ENCODE measurements around the gene PLCB4.
"Not testable (repeated sequence)": the region's sequence is repeated elsewhere in the genome, so short reads cannot be mapped to it uniquely, and the experiment has no call there.

The PLCB4 gene

GRCh38 chr20:9145142-9145541 is 76.3 kb downstream of the PLCB4 start:
- no peak for DNase-seq

DNA sequence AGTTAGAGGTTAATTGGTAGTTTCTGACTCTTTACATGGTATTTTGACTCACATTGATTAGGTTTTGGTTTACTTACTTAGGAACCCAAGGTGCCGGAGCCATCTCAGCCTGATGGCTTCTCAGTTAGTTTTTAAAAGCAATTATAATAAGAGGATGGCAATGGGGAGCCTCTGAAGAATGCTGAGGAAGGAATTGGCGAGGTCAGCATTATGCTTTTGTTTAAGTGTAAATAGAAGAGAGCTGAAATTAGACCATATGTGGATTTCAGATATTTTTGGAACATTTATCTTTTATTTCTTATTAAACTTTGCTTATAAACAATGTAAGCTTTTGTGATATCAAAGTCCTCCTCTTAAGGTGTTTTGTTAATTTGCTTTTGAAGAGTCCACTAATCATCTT is 77.8 kb downstream of the PLCB4 start:
- no peak for DNase-seq

- DNase-seq: no peak
Measured at GRCh38 chr20:9147547-9148024, 78.7 kb downstream of the PLCB4 start.

DNA sequence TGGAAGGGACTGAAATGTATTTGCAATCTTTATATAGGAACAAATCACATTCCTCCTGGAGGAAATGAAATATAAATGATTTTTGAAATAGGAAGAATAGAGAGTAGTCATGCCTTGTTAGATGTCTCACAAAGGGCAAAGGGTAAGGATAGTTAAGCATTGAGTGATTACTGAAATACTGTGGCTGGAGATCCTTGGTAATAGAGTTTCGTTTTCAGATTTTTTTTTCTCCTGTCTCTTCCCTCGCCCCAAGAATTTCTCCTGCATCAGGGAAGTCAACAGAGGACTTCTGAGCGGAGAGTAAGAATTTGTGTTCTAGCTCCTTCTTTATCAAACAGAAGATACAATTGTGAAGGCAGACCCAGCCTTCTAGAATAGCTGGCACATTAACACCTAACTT is 79.4 kb downstream of the PLCB4 start:
- no peak for DNase-seq

DNA sequence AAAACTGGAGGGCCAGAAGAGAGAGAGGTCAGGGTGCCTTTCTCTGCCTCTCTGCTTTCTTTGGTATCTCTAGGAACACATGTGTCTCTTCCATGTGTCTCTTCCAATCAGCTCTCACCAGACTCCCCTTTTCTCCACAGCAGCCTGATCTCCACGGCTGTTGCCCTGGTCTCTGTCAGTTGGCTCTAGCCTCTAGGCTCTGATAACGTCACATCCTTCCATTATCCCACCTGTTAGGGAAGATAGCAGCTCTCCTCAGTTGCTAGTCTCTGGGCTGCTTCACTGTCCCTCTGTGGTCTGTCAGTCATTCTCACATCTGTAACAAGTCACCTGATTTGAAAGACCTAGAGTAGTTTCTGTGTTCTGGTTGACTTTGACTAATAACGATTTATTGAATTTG is 80.2 kb downstream of the PLCB4 start:
- no peak for DNase-seq

- DNase-seq: no peak
Measured at GRCh38 chr20:9149796-9150195, 80.9 kb downstream of the PLCB4 start.

DNA sequence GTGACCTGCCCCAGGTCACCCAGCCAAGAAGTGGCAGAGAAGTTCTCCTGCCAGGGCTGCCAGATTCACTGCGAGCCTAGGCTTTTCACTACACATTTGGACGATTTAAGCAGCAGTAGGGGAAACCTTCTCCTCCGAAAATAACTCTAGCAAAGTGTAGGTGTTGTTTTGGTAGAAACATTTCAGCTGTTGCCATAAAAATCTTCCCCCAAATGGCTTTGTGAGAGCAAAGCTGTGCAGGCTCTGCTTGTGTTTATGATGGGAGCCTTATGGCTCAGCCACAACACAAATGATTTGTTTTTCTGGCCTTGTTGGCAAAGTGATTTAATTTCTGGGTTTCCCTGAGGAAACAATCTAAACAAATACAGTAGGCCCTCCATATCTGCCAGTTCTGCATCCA is 81.8 kb downstream of the PLCB4 start:
- no peak for DNase-seq

DNA sequence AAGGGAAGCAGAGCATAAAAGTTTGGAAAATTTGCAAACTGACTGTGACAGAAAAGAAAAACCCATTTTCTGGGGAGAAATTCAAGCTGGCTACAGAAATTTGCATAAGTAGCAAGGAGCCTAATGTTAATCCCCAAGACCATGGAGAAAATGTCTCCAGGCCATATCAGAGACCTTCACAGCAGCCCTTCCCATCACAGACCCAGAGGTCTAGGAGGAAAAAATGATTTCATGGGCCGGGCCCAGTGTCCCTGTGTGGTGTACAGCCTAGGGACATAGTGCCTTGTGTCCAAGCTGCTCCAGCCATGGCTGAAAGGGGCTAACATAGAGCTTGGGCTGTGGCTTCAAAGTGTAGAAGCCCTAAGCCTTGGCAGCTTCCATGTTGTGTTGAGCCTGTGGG is 83.3 kb downstream of the PLCB4 start:
- DNase-seq: not testable (repeated sequence)

GRCh38 chr20:9154464-9155024 is 85.7 kb downstream of the PLCB4 start:
- DNase-seq: no peak

DNA sequence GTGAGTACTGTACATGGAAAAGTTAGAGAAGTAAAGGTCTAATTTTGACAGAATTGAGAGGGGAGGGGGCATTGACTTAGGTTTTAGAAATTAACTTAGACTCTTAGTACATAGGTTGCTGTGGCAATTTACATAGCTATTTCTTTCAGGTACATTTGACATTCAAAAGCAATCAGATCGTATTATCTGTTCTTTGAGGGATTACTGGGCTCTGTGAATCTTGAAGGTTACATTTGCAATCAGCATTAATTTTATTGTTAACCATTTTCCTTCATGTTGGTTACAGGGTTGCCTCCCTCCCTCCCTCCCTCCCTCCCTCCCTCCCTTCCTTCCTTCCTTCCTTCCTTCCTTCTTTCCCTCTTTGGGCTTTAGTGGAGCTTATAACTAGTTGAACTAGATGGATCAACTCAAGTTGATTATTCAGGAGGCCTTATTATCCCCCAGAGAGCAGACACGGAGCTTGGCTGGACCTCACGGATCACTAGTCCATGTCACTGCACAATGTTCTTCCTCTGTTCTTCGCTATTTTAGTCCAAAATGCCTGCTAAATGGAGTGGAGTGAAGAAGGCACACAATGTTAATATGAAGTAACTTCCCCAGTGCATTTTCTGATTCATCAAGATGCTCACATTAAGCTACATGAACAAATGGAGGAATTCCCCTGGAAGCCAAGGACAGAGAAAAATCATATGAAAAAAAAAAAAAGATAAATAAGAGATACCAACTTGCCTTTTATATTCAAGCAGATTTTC is 87.8 kb downstream of the PLCB4 start:
- DNase-seq: no peak

GRCh38 chr20:9160331-9160730 is 91.4 kb downstream of the PLCB4 start:
- no peak for DNase-seq

DNA sequence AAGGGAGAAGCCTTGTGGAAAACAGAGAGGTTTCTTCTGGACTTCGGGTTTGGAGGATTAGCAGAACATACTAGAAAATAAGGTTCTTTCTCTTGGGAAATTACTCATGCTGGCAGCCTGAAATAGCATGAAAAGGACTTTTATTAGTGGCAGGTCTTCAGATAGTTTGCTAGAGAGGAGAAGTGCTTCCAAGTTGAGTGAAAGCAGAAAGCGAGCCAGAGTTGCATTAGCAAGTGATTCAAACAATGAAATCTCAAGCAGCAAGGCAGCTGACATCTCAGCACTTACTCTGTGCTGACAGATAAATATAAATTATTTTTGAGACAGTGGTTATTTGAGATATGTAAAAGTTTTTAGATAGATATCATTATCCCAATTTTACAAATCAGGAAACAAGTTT is 91.9 kb downstream of the PLCB4 start:
- no peak for DNase-seq

DNA sequence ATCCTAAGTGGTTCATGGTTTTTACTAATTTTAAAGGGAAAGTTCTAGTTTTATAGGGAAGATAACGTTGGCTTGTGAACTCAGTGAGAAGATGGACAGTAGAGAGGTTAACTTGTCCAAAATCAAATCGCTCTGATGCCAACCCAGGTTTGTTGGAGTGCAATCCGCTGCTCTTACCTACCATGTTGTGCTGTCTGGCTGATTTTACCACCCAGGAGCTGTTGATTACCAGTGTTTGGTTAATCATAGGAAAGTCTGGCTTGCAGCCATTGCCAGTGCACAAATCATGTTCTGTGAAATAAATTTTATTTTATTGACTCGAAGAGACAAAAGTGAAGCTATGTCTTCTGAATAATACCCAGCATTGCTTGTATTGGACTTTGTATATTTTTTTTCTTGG is 92.4 kb downstream of the PLCB4 start:
- DNase-seq: no peak

DNA sequence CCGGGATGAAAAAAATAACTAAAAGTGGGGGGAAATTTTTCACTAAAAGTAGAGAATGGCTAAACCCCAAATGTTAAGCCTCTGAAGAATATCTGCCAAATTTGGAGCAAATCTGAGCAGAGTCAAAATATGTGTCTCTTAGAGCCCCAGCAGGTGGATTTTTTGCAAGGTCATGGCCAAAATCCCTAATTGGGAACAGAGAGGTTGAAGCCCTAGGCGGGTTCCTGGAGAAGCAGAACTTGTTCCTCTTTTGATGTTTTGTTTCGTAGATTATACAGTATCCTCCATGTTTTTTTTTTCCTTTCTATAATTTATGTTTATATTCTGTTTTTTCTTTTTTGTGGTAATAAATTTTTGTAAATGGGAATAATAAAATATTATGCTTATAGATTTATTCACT is 94.4 kb downstream of the PLCB4 start:
- DNase-seq: no peak

DNA sequence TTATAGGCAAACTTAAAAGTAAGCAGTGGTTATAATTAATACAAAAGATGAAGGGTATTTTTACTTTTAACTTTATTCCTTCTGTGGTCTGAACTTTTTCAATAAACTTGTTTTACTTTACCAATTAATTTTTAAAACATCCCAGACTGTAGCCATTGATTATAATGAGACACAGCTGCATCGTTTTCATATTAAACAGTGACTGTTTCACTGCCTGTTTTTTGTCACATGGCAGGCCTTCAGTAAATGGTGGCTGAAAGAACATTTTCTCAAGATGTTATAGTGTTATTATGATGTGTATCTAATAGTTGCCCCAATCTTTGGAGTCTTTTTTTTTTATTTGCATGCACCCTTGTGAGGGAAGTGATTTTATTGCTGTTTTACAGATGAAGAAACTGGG is 95.1 kb downstream of the PLCB4 start:
- no peak for DNase-seq

- DNase-seq: no peak
Measured at GRCh38 chr20:9165261-9165660, 96.4 kb downstream of the PLCB4 start.

GRCh38 chr20:9166153-9166780 is 97.4 kb downstream of the PLCB4 start:
- DNase-seq: no peak

DNA sequence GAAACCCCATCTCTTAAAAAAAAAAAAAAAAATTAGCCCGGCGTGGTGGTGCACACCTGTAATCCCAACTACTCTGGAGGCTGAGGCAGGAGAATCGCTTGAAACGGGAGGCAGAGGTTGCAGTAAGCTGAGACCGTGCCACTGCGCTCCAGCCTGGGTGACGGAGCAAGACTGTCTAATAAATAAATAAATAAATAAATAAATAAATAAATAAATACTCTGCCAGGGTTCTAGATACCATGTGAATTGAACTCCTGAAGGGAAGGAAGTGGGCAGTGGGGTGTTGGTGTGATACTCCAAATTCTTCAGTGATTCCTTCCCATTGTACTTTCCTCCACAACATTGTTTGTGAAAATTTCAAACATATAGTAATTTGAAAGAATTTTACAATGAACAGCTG is 100.5 kb downstream of the PLCB4 start:
- DNase-seq: no peak

GRCh38 chr20:9172851-9173250 is 104.0 kb downstream of the PLCB4 start:
- DNase-seq: no peak

- DNase-seq: no peak
Measured at GRCh38 chr20:9177278-9177677, 108.4 kb downstream of the PLCB4 start.

DNA sequence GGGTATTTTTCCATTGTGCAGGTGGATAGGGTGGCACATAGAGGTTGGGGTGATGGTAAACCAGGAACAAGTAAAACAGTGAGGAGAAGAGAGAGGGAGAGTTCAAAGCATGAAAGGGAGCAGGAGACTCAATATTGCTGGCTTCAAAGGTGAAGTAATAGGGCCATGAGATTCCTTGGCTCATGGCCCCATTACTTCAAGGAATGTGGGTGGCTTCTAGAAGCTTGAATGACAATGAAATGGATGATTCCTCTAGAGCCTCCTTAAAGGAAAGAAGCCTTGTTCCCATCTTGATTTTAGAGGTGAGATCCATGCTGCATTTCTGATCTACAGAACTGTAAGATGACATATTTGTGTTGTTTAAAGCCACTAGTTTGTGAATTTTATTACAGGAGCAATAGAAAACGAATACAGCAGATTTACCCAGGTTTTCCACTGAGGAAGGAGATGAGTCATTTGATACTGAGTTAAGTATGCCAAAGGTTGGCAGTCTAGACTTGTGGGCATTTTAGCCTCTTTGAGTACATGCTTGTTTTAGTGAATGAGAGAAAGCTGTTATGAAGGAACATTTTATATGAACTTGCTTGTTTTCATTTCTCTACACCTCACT is 110.4 kb downstream of the PLCB4 start:
- DNase-seq: no peak

- no peak for DNase-seq
Measured at GRCh38 chr20:9179867-9180266, 111.0 kb downstream of the PLCB4 start.

GRCh38 chr20:9180481-9181257 is 111.8 kb downstream of the PLCB4 start:
- no peak for DNase-seq
